Endodermal cell (in vitro differentiated cells): ENCODE results near the gene IL36A. TPM values are rescaled to one million over a fixed set of nuclear protein-coding genes. Genes with fewer than 3 reads are reported as not detected.

Source experiments
- DNase-seq: peaks from one replicate; pipeline ENCODE4 v3.0.0-alpha.2; 2017
- H3K27ac ChIP-seq: 2 replicates; pipeline ENCODE4 v1.5.1; 2013; ENCODE audit warnings: mild to moderate bottlenecking, low read depth, low read length, moderate library complexity
- H3K27me3 ChIP-seq: 2 replicates; pipeline ENCODE4 v1.6.1; 2013; ENCODE audit warnings: mild to moderate bottlenecking, low read length, moderate library complexity; ENCODE audit not compliant: insufficient read depth, control insufficient read depth, poor library complexity, severe bottlenecking
- H3K36me3 ChIP-seq: 2 replicates; pipeline ENCODE4 v1.7.0; 2013; ENCODE audit warnings: mild to moderate bottlenecking, low read length, moderate library complexity; ENCODE audit not compliant: control insufficient read depth, insufficient read depth
- H3K4me1 ChIP-seq: one replicate; pipeline ENCODE4 v1.7.0; 2013; ENCODE audit warnings: low read length; ENCODE audit not compliant: control insufficient read depth, insufficient read depth
- H3K4me3 ChIP-seq: 2 replicates; pipeline ENCODE4 v1.5.1; 2013; ENCODE audit warnings: mild to moderate bottlenecking, low read length, moderate library complexity
- H3K9ac ChIP-seq: 2 replicates; pipeline ENCODE4 v1.6.1; 2013; ENCODE audit warnings: mild to moderate bottlenecking, low read length, moderate library complexity; ENCODE audit not compliant: poor library complexity, severe bottlenecking; ENCODE audit errors: extremely low read depth
- H3K9me3 ChIP-seq: 2 replicates; pipeline ENCODE4 v1.6.1; 2013; ENCODE audit warnings: mild to moderate bottlenecking, low read length, moderate library complexity; ENCODE audit not compliant: control insufficient read depth
- H3K27ac Mint-ChIP-seq: 2 replicates; pipeline ENCODE4 v1.8.0; 2020; ENCODE audit warnings: mixed read lengths
- H3K27me3 Mint-ChIP-seq: 2 replicates; pipeline ENCODE4 v1.8.0; 2021; ENCODE audit warnings: mild to moderate bottlenecking, mixed read lengths; ENCODE audit not compliant: insufficient read depth
- H3K36me3 Mint-ChIP-seq: 2 replicates; pipeline ENCODE4 v1.8.0; 2020; ENCODE audit warnings: low read depth, mixed read lengths
- H3K4me1 Mint-ChIP-seq: 2 replicates; pipeline ENCODE4 v1.8.0; 2020; ENCODE audit warnings: mixed read lengths
- H3K4me3 Mint-ChIP-seq: 2 replicates; pipeline ENCODE4 v1.8.0; 2020; ENCODE audit warnings: mild to moderate bottlenecking, moderate library complexity, mixed read lengths
- H3K9me3 Mint-ChIP-seq: 2 replicates; pipeline ENCODE4 v1.8.0; 2020; ENCODE audit warnings: mild to moderate bottlenecking, mixed read lengths
- WGBS, 2 experiments: methylation state at CpG; one replicate each; pipeline versions ENCODE4 v1.1.5 to v1.1.7; 2013; ENCODE audit warnings: missing lambda C conversion rate in 2 of 2, mixed read lengths in 1 of 2; ENCODE audit not compliant: insufficient coverage in 1 of 2, insufficient read length in 1 of 2; 5-methylcytosine and 5-hydroxymethylcytosine counted together
- total RNA-seq, 2 donors: library from RNA; stranded (reverse); fragmentation: NEBNext Ultra II Directional in 1 of 2; extraction: Animal tissue kit (Norgen Biotek cat#: 25700) in 1 of 2; gene quantifications; 2 replicates in 1 of 2; 3 replicates in 1 of 2; pipeline ENCODE4 v1.2.1, GENCODE V29; 2021
- TF ChIP-seq, protein P1 (sequence below): fragments of 200-600 bp; sonication (generic); conservative IDR thresholded peaks from 2 replicates; pipeline ENCODE4 v1.5.0; 2021; ENCODE audit warnings: antibody characterized with exemption, mild to moderate bottlenecking

The IL36A gene
- total RNA-seq, 2 donors from 2014 or later: not detected

DNA sequence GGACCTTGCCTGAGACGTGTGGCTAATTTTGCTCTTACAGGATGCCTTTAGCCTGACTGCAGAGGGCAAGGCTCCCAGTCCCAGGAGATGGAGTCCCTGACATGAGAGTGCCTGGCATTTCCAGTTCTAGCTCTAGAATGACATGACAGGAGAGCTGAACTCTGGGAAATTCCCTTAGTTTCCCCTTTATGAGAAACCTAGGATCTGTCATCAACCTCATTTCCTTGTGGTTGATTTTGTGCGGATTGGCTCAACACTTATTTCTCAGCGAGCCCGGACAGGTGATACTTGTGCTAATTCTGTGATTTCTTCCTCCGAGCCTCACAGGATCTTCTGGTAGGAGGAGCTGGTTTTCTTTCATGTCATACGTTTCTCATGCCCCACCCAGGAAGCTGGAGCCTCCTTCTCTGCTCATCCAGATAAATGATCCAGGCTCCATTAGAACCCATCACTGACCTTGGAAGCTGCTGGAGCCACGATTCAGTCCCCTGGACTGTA lies 27.7 kb upstream of the IL36A start, which contains the start of gene IL36G:
TSS of gene IL36G (plus strand) at position 448 of the 498 bp plus-strand sequence. CDS start 633 bp downstream, outside the sequence.
- no peak within 1 kb of the TSS for H3K4me3 ChIP-seq
- Mint-ChIP-seq H3K27me3 (peaks cover 41% of the 10 kb centered on the region), H3K4me1 (peaks cover 11% of the 10 kb centered on the region), H3K27ac (no peak within 1 kb of the TSS), H3K4me3 (no peak within 1 kb of the TSS), H3K9me3 (no peaks in the 10 kb centered on the region), H3K36me3 (no peaks in the 10 kb centered on the region)
- H3K9me3 ChIP-seq: no peaks in the 10 kb centered on the region
- H3K36me3 ChIP-seq: no peaks in the 10 kb centered on the region
- H3K27ac ChIP-seq: no peak within 1 kb of the TSS
- 87 to 93% methylated on average over 5 to 7 of the region's 7 CpGs for WGBS, 2 experiments
- H3K4me1 ChIP-seq: peaks cover 2% of the 10 kb centered on the region
- H3K9ac ChIP-seq: no peak within 1 kb of the TSS
- H3K27me3 ChIP-seq: peaks cover 96% of the 10 kb centered on the region
- TF ChIP-seq, protein P1, sequence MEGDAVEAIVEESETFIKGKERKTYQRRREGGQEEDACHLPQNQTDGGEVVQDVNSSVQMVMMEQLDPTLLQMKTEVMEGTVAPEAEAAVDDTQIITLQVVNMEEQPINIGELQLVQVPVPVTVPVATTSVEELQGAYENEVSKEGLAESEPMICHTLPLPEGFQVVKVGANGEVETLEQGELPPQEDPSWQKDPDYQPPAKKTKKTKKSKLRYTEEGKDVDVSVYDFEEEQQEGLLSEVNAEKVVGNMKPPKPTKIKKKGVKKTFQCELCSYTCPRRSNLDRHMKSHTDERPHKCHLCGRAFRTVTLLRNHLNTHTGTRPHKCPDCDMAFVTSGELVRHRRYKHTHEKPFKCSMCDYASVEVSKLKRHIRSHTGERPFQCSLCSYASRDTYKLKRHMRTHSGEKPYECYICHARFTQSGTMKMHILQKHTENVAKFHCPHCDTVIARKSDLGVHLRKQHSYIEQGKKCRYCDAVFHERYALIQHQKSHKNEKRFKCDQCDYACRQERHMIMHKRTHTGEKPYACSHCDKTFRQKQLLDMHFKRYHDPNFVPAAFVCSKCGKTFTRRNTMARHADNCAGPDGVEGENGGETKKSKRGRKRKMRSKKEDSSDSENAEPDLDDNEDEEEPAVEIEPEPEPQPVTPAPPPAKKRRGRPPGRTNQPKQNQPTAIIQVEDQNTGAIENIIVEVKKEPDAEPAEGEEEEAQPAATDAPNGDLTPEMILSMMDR: no peak
- no peak for DNase-seq

DNA sequence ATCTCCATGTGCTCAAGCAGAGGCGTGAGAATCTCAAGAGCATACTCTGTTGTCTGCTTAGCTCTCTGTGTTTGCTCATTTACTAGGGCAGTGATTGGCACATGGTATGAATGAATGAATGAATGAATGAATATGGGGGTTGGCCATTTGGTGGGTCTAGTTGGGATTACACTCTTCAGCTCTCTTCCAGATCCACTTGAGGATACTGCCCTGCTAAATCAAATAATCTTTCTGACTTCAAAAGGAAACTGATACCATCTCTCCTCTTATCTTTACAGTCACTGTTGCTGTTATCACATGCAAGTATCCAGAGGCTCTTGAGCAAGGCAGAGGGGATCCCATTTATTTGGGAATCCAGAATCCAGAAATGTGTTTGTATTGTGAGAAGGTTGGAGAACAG lies 25.5 kb upstream of the IL36A start:
- Mint-ChIP-seq H3K27ac (no peak overlapping the region), H3K4me1 (peaks cover 11% of the 10 kb centered on the region), H3K9me3 (no peaks in the 10 kb centered on the region), H3K4me3 (no peak overlapping the region), H3K36me3 (no peaks in the 10 kb centered on the region), H3K27me3 (peaks cover 40% of the 10 kb centered on the region)
- peaks cover 96% of the 10 kb centered on the region for H3K27me3 ChIP-seq
- no peak for DNase-seq
- TF ChIP-seq, protein P1: no peak
- H3K36me3 ChIP-seq: no peaks in the 10 kb centered on the region
- peaks cover 2% of the 10 kb centered on the region for H3K4me1 ChIP-seq
- H3K9me3 ChIP-seq: no peaks in the 10 kb centered on the region
- WGBS, 2 experiments: 96% methylated on average over 1 of the region's 1 CpG; no CpG with 5 or more reads in 1 of the 2 experiments
- H3K27ac ChIP-seq: no peak overlapping the region
- H3K4me3 ChIP-seq: no peak overlapping the region
- H3K9ac ChIP-seq: no peak overlapping the region

DNA sequence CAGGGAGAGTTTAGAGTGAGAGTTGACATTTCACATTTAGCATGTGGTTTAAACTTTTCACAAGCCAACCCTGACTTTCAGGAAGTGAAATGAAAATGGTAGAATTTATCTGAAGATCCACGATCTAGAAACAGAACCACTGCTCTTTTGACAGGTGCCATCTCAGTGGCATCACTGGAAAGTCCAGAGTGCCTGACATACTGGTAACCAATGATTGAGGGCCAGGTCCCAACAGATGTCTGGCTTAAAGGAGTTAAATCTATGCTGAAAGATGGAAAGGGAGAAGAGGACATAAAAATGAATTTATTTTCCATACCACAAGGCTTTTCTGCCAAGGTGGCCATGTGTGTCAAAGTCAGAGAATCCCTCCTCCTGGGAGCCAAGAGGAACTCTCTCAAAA lies 24.7 kb upstream of the IL36A start:
- TF ChIP-seq, protein P1: no peak
- Histone ChIP-seq H3K27ac (no peak overlapping the region), H3K4me3 (no peak overlapping the region), H3K4me1 (peaks cover 2% of the 10 kb centered on the region), H3K27me3 (peaks cover 89% of the 10 kb centered on the region), H3K9ac (no peak overlapping the region), H3K36me3 (no peaks in the 10 kb centered on the region), H3K9me3 (no peaks in the 10 kb centered on the region)
- no peak for DNase-seq
- Mint-ChIP-seq H3K36me3 (no peaks in the 10 kb centered on the region), H3K27me3 (peaks cover 41% of the 10 kb centered on the region), H3K4me1 (peaks cover 11% of the 10 kb centered on the region), H3K4me3 (no peak overlapping the region), H3K9me3 (no peaks in the 10 kb centered on the region), H3K27ac (no peak overlapping the region)
- 88 to 95% methylated on average over 1 of the region's 1 CpG for whole genome bisulfite sequencing, 2 experiments
